Large intestine (tissue), 3 donors: ENCODE measurements around the gene SULF2. TPM values are rescaled to one million over a fixed set of nuclear protein-coding genes. Genes with fewer than 3 reads are reported as not detected.

Experiments used
- DNase-seq, 2 donors: peaks; one replicate each; pipeline versions ENCODE4 v3.0.0 to v3.0.0-alpha.2; 2013
- H3K27ac ChIP-seq: one replicate; pipeline ENCODE4 v1.5.1; 2013; ENCODE audit warnings: low read length
- H3K27me3 ChIP-seq: 2 replicates; pipeline ENCODE4 v1.6.1; 2013; ENCODE audit warnings: low read length; ENCODE audit not compliant: control insufficient read depth, insufficient read depth
- H3K36me3 ChIP-seq: 2 replicates; pipeline ENCODE4 v1.6.1; 2013; ENCODE audit warnings: low read length; ENCODE audit not compliant: control insufficient read depth, insufficient read depth
- H3K4me1 ChIP-seq: one replicate; pipeline ENCODE4 v1.6.1; 2013; ENCODE audit warnings: low read length; ENCODE audit not compliant: control insufficient read depth, insufficient read depth
- H3K4me3 ChIP-seq: one replicate; pipeline ENCODE4 v1.5.1; 2013; ENCODE audit warnings: low read length
- H3K9me3 ChIP-seq: one replicate; pipeline ENCODE4 v1.6.1; 2013; ENCODE audit warnings: mild to moderate bottlenecking, low read depth, low read length, moderate library complexity; ENCODE audit not compliant: control insufficient read depth
- WGBS: methylation state at CpG from one replicate; pipeline ENCODE4 v1.1.5; 2013; ENCODE audit warnings: low lambda C conversion rate; ENCODE audit not compliant: insufficient coverage; 5-methylcytosine and 5-hydroxymethylcytosine counted together
- polyA plus RNA-seq: library from polyadenylated mRNA; unstranded; fragments of 120-200 nt; gene quantifications from one replicate; pipeline ENCODE4 v1.2.1, GENCODE V29; 2013

Gene SULF2
- polyA plus RNA-seq, 1 donor: 51.7 TPM

- no peak for DNase-seq
- H3K27ac ChIP-seq: no peak overlapping the region
- H3K27me3 ChIP-seq: peaks cover 6% of the 10 kb centered on the region
- no peaks in the 10 kb centered on the region for H3K4me1 ChIP-seq
- no peak overlapping the region for H3K4me3 ChIP-seq
- H3K36me3 ChIP-seq: no peaks in the 10 kb centered on the region
- H3K9me3 ChIP-seq: no peaks in the 10 kb centered on the region
- 70% methylated on average over 2 of the region's 3 CpGs for WGBS
Measured at GRCh38 chr20:47818016-47818415, 32.7 kb upstream of the SULF2 start.

- no peaks in the 10 kb centered on the region for H3K4me1 ChIP-seq
- H3K4me3 ChIP-seq: no peak overlapping the region
- peaks cover 6% of the 10 kb centered on the region for H3K27me3 ChIP-seq
- no peak for DNase-seq
- no peaks in the 10 kb centered on the region for H3K36me3 ChIP-seq
- H3K9me3 ChIP-seq: no peaks in the 10 kb centered on the region
- WGBS: no CpG with 5 or more reads among the region's 7 CpGs
- H3K27ac ChIP-seq: no peak overlapping the region
Measured at GRCh38 chr20:47817573-47817972, 32.3 kb upstream of the SULF2 start.

- no peaks in the 10 kb centered on the region for H3K36me3 ChIP-seq
- no peak overlapping the region for H3K27ac ChIP-seq
- no peaks in the 10 kb centered on the region for H3K9me3 ChIP-seq
- peaks cover 8% of the 10 kb centered on the region for H3K27me3 ChIP-seq
- WGBS: no CpG with 5 or more reads among the region's 5 CpGs
- no peak for DNase-seq
- no peaks in the 10 kb centered on the region for H3K4me1 ChIP-seq
- H3K4me3 ChIP-seq: no peak overlapping the region
Measured at GRCh38 chr20:47816487-47817451, 31.5 kb upstream of the SULF2 start.

- no peak for DNase-seq
- H3K27me3 ChIP-seq: peaks cover 12% of the 10 kb centered on the region
- no peak overlapping the region for H3K27ac ChIP-seq
- H3K9me3 ChIP-seq: no peaks in the 10 kb centered on the region
- no peaks in the 10 kb centered on the region for H3K4me1 ChIP-seq
- H3K36me3 ChIP-seq: no peaks in the 10 kb centered on the region
- no peak overlapping the region for H3K4me3 ChIP-seq
- WGBS: no CpG with 5 or more reads among the region's 5 CpGs
Measured at GRCh38 chr20:47815866-47816265, 30.6 kb upstream of the SULF2 start.

GRCh38 chr20:47815416-47815806 lies 30.1 kb upstream of the SULF2 start:
- no peaks in the 10 kb centered on the region for H3K9me3 ChIP-seq
- H3K4me1 ChIP-seq: no peaks in the 10 kb centered on the region
- H3K27me3 ChIP-seq: peaks cover 16% of the 10 kb centered on the region
- H3K27ac ChIP-seq: no peak overlapping the region
- no peak overlapping the region for H3K4me3 ChIP-seq
- WGBS: no CpG with 5 or more reads among the region's 3 CpGs
- DNase-seq: no peak
- H3K36me3 ChIP-seq: no peaks in the 10 kb centered on the region

GRCh38 chr20:47814632-47815415 lies 29.5 kb upstream of the SULF2 start:
- Histone ChIP-seq H3K36me3 (no peaks in the 10 kb centered on the region), H3K9me3 (no peaks in the 10 kb centered on the region), H3K4me3 (no peak overlapping the region), H3K27me3 (peaks cover 18% of the 10 kb centered on the region), H3K4me1 (no peaks in the 10 kb centered on the region), H3K27ac (no peak overlapping the region)
- no CpG with 5 or more reads among the region's 4 CpGs for WGBS
- no peak for DNase-seq

- H3K27me3 ChIP-seq: peaks cover 12% of the 10 kb centered on the region
- H3K27ac ChIP-seq: no peak overlapping the region
- no peaks in the 10 kb centered on the region for H3K4me1 ChIP-seq
- DNase-seq: no peak
- H3K9me3 ChIP-seq: no peaks in the 10 kb centered on the region
- no peaks in the 10 kb centered on the region for H3K36me3 ChIP-seq
- 61% methylated on average over 5 of the region's 18 CpGs for WGBS
- H3K4me3 ChIP-seq: no peak overlapping the region
Measured at GRCh38 chr20:47810721-47811347, 25.6 kb upstream of the SULF2 start.

GRCh38 chr20:47810116-47810677 lies 24.9 kb upstream of the SULF2 start:
- Histone ChIP-seq H3K9me3 (no peaks in the 10 kb centered on the region), H3K27me3 (peaks cover 12% of the 10 kb centered on the region), H3K4me1 (no peaks in the 10 kb centered on the region), H3K36me3 (no peaks in the 10 kb centered on the region), H3K27ac (no peak overlapping the region), H3K4me3 (no peak overlapping the region)
- DNase-seq: no peak
- no CpG with 5 or more reads among the region's 6 CpGs for WGBS

GRCh38 chr20:47809161-47809960 lies 24.1 kb upstream of the SULF2 start:
- WGBS: 100% methylated on average over 2 of the region's 15 CpGs
- H3K4me3 ChIP-seq: no peak overlapping the region
- no peak overlapping the region for H3K27ac ChIP-seq
- H3K27me3 ChIP-seq: peaks cover 12% of the 10 kb centered on the region
- DNase-seq: peak in 1 of 2 donors; percentile 42
- H3K4me1 ChIP-seq: no peaks in the 10 kb centered on the region
- no peaks in the 10 kb centered on the region for H3K36me3 ChIP-seq
- H3K9me3 ChIP-seq: no peaks in the 10 kb centered on the region
